22Rv1 (cell line): ENCODE measurements around the gene PPFIA3.

Experiments used
- H3K27ac ChIP-seq: fragments of 450-650 bp; 2 replicates; pipeline ENCODE4 v1.5.1; 2017
- ZFX ChIP-seq: fragments of 450-650 bp; IDR thresholded peaks from 2 replicates; pipeline ENCODE4 v1.6.1; 2017; ENCODE audit warnings: antibody characterized with exemption, borderline replicate concordance
- TF ChIP-seq, protein P1 (sequence below): fragments of 450-650 bp; IDR thresholded peaks from 2 replicates; pipeline ENCODE4 v1.5.1; 2017; ENCODE audit warnings: mild to moderate bottlenecking

PPFIA3 gene

DNA sequence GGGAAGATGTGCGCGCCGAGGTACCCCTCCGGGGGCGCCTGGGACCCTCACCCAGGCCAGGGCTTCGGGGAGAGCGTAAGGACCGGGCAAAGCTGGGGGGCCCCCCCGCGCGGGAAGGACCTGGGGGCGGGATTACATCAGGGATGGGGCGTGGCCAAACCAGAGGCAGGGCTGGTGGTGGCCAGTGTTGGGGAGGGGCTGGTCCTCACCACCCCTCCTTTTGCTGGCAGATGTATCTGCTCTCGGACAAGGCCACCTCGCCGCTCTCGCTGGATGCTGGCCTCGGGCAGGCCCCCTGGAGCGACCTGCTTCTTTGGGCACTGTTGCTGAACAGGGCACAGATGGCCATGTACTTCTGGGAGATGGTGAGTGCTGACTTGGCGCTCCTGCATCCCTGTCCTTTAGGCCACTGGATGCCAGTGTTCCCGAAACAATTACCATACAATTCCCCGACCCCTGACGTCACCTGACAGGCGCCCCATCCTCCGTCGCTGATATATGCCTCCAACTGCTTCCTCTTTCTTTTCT is 63.6 kb downstream of the PPFIA3 start:
- TF ChIP-seq, protein P1, sequence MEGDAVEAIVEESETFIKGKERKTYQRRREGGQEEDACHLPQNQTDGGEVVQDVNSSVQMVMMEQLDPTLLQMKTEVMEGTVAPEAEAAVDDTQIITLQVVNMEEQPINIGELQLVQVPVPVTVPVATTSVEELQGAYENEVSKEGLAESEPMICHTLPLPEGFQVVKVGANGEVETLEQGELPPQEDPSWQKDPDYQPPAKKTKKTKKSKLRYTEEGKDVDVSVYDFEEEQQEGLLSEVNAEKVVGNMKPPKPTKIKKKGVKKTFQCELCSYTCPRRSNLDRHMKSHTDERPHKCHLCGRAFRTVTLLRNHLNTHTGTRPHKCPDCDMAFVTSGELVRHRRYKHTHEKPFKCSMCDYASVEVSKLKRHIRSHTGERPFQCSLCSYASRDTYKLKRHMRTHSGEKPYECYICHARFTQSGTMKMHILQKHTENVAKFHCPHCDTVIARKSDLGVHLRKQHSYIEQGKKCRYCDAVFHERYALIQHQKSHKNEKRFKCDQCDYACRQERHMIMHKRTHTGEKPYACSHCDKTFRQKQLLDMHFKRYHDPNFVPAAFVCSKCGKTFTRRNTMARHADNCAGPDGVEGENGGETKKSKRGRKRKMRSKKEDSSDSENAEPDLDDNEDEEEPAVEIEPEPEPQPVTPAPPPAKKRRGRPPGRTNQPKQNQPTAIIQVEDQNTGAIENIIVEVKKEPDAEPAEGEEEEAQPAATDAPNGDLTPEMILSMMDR = no peak
- TF ChIP-seq ZFX = no peak
- H3K27ac ChIP-seq = no peak overlapping the region

DNA sequence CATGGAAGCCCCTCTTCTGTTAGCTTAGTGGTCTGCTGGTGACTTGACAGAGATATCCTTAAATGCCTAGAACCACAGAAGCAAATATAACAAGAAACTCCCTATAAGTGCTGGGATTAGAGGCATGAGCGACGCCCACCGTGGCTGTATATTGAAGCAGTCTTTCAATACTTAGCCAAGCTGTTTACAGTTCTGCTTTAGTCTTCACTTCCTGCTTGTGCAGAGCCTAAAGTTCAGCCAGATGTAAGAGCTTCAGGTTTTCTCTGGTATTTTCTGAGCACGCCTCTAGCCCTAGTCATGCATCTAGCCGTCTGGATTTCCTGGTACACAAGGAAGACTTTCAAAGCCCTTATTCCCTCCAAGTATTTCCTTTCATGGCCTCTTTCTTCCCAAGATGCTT is 66.8 kb downstream of the PPFIA3 start:
- no peak for TF ChIP-seq ZFX
- TF ChIP-seq, protein P1 = no peak
- H3K27ac ChIP-seq = no peak overlapping the region

DNA sequence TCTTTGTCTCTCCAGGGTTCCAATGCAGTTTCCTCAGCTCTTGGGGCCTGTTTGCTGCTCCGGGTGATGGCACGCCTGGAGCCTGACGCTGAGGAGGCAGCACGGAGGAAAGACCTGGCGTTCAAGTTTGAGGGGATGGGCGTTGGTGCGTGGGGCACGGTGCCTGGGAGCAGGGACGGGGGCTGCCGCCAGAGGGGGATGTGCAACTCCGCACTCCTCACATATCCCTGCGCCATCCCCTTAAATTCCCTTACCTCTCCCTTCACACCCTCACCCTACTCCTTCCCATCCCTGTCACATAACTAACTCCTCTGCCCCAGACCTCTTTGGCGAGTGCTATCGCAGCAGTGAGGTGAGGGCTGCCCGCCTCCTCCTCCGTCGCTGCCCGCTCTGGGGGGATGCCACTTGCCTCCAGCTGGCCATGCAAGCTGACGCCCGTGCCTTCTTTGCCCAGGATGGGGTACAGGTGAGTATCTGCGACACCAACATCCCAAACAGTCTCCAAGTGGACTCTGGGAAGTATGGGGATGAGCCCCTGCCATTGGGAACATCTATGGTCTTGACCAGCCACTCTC is 69.4 kb downstream of the PPFIA3 start:
- TF ChIP-seq, protein P1 = no peak
- no peak for TF ChIP-seq ZFX
- H3K27ac ChIP-seq = no peak overlapping the region

DNA sequence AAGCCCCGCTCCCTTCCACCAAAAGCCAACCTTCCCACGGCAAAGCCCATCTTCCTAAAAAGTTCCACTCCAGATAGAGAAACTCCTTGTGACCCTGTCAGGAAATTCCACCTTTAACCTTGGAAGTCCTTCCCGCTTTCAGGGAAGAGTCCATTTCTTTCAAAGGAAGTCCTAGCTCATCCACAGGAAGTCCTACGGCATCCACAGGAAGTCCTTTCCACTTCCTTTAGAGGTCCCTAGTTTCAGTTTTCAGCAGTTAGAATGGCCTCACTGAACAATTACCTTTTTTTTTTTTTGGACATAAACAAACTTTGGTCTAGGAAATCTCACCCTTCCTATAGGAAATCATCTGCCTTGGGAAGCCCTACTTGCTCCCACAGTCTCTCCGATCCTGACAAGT is 69.9 kb downstream of the PPFIA3 start:
- TF ChIP-seq, protein P1 = no peak
- TF ChIP-seq ZFX = no peak
- H3K27ac ChIP-seq = no peak overlapping the region

DNA sequence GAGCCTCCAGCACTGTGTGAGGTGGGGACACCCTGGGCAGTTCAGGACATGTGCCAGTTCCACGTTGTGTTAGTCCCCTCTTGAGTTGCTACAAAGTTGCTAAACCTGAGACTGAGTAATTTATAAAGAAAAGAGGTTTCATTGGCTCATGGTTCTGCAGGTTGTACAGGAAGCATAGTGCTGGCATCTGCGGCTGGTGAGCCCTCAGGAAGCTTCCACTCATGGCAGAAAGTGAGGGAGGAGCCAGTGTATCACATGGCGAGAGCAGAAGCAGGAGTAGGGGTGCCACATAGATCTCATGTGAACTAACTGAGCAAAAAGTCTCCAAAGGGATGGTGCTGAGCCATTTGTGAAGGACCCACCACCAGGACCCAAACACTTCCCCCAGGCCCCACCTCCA is 71.4 kb downstream of the PPFIA3 start:
- TF ChIP-seq, protein P1 = no peak
- TF ChIP-seq ZFX = no peak
- H3K27ac ChIP-seq = no peak overlapping the region

DNA sequence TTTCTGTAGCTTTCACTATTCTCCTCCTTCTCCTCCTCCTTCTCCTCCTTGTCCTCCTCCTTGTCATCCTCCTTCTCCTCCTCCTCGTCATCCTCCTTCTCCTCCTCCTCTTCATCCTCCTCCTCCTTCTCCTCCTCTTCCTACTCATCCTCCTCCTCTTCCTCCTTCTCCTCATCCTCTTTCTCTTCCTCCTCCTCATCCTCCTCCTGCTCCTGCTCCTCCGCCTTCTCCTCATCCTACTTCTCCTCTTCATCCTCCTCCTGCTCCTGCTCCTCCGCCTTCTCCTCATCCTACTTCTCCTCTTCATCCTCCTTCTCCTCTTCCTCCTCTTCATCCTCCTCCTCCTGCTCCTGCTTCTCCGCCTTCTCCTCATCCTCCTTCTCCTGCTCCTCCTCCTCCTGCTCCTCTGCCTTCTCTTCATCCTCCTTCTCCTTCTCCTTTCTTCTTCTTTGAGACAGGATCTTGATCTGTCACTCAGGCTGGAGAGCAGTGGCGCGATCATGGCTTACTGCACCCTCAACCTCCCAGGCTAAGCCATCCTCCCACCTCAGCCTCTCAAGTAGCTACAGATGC is 74.6 kb downstream of the PPFIA3 start:
- no peak for TF ChIP-seq ZFX
- TF ChIP-seq, protein P1 = no peak
- no peak overlapping the region for H3K27ac ChIP-seq

DNA sequence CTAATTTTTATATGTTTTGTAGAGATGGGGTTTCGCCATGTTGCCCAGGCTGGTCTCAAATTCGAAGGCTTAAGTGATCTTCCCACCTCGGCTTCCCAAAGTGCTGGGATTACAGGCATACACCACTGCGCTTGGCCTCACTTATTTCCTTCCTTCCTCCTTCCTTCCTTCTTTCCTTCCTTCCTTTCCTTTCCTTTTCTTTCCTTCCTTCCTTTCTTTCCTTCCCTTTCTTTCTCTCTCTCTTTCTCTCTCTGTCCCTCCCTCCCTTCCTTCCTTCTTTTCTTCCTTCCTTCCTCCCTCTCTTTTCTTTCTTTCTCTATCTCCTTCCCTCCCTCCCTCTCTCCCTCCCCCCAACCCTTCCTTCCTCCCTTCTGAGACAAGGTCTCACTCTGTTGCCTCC is 75.1 kb downstream of the PPFIA3 start:
- TF ChIP-seq ZFX = no peak
- TF ChIP-seq, protein P1 = no peak
- H3K27ac ChIP-seq = no peak overlapping the region
